Measurements from ENCODE around the gene SIRPA.

SIRPA gene

GRCh38 chr20:1861347-1861976 is 33.7 kb upstream of the SIRPA start:
- H3K4me3 Mint-ChIP-seq = no peak overlapping the region
- H3K9me3 Mint-ChIP-seq = no peaks in the 10 kb centered on the region
- H3K27me3 Mint-ChIP-seq = peaks cover 26 to 48% of the 10 kb centered on the region in 2 donors
- no peak overlapping the region for H3K27ac Mint-ChIP-seq
- H3K4me1 Mint-ChIP-seq = peaks cover 26 to 36% of the 10 kb centered on the region in 2 donors
- DNase-seq (no peak), ATAC-seq (replicated peaks) (no peak)
- H3K36me3 Mint-ChIP-seq = no peaks in the 10 kb centered on the region

DNA sequence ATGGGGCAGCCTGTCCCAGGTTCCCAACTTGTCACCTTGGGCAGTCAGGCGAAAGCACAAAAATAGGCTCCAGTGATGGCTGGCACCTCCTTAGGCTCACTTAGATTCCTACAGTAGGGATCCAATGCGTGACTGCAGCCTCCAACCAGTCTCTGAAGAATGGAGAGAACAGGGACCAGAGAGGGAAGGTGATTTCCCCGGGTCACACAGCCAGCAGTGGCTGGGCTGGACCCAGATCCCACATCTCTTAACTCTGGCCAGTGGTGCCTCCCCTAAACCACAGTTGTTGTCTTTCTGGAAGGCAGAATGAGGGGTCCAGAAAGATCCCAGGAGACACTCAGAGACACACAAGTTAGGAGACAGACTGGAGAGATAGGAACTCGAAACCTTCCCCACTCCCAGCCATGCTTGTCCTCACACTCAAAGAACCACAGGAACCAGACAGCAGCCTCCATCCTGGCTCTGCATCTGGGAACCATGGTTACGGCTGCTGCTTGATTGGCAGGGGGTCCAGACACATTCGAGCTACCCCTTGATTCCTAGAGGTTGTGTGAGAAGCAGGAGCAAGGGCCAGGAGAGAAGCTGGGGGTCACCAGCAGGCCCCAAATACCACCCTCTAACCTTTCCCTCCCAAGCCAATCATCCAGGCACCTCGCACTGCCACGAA is 33.1 kb upstream of the SIRPA start:
- ATAC-seq (replicated peaks) (no peak), DNase-seq (no peak)
- H3K36me3 Mint-ChIP-seq = no peaks in the 10 kb centered on the region
- no peak overlapping the region for H3K27ac Mint-ChIP-seq
- no peaks in the 10 kb centered on the region for H3K9me3 Mint-ChIP-seq
- H3K4me3 Mint-ChIP-seq = no peak overlapping the region
- peaks cover 31 to 54% of the 10 kb centered on the region in 2 donors for H3K27me3 Mint-ChIP-seq
- peaks cover 32 to 41% of the 10 kb centered on the region in 2 donors for H3K4me1 Mint-ChIP-seq

DNA sequence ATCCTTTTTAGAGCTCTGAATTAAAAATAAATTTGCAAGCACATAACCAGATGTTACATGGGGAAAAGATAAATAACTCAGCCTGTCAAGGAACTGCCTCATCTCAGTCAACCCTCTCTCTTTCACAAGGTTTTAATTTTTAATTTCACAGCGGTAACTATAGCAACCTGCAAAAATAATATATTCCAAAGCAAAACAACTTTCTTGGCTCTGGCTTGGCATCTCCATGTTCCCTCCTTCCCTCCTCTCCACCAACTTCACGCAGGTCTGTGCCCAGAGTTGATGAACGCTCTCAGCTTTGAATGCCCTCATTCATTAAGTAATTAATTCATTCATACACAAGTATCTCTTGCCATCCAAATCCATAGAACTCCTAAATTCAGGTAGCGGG is 32.5 kb upstream of the SIRPA start:
- Mint-ChIP-seq H3K4me1 (peaks cover 32 to 41% of the 10 kb centered on the region in 2 donors), H3K36me3 (no peaks in the 10 kb centered on the region), H3K27me3 (peaks cover 31 to 60% of the 10 kb centered on the region in 2 donors), H3K27ac (no peak overlapping the region), H3K9me3 (no peaks in the 10 kb centered on the region), H3K4me3 (no peak overlapping the region)
- DNase-seq (no peak), ATAC-seq (replicated peaks) (no peak)

- Mint-ChIP-seq H3K27me3 (peaks cover 31 to 57% of the 10 kb centered on the region in 2 donors), H3K4me1 (peaks cover 30 to 41% of the 10 kb centered on the region in 2 donors)
Observed at GRCh38 chr20:1863296-1863695, 31.9 kb upstream of the SIRPA start.

GRCh38 chr20:1866834-1867233 is 28.4 kb upstream of the SIRPA start:
- ATAC-seq (replicated peaks) = no peak
- H3K36me3 Mint-ChIP-seq = no peaks in the 10 kb centered on the region
- no peaks in the 10 kb centered on the region for H3K9me3 Mint-ChIP-seq
- no peak overlapping the region for H3K4me3 Mint-ChIP-seq
- no peak for DNase-seq
- H3K4me1 Mint-ChIP-seq = peaks cover 44 to 61% of the 10 kb centered on the region in 2 donors
- H3K27me3 Mint-ChIP-seq = peaks cover 25 to 47% of the 10 kb centered on the region in 2 donors
- H3K27ac Mint-ChIP-seq = no peak overlapping the region

More at GRCh38 chr20:1863296-1863695, 31.9 kb upstream of the SIRPA start:
- Mint-ChIP-seq H3K27ac (no peak overlapping the region), H3K4me3 (no peak overlapping the region), H3K9me3 (no peaks in the 10 kb centered on the region), H3K36me3 (no peaks in the 10 kb centered on the region)
- ATAC-seq (replicated peaks) = peak in 1 of 2 donors; percentile 59
- no peak for DNase-seq

- Mint-ChIP-seq H3K27me3 (peaks cover 25 to 39% of the 10 kb centered on the region in 2 donors), H3K27ac (peak overlapping the region; percentile 57), H3K4me3 (no peak overlapping the region), H3K36me3 (no peaks in the 10 kb centered on the region), H3K9me3 (no peaks in the 10 kb centered on the region), H3K4me1 (peaks cover 51 to 68% of the 10 kb centered on the region in 2 donors)
- DNase-seq = no peak
- no peak for ATAC-seq (replicated peaks)
Observed at GRCh38 chr20:1867495-1868260, 27.5 kb upstream of the SIRPA start.

GRCh38 chr20:1868856-1869255 is 26.4 kb upstream of the SIRPA start:
- Mint-ChIP-seq H3K4me1 (peaks cover 48 to 65% of the 10 kb centered on the region in 2 donors), H3K4me3 (peak overlapping the region; percentile 3 to 29), H3K27ac (peak overlapping the region; percentile 6), H3K27me3 (peaks cover 19 to 30% of the 10 kb centered on the region in 2 donors), H3K36me3 (no peaks in the 10 kb centered on the region), H3K9me3 (no peaks in the 10 kb centered on the region)
- ATAC-seq (replicated peaks) = no peak
- no peak for DNase-seq

DNA sequence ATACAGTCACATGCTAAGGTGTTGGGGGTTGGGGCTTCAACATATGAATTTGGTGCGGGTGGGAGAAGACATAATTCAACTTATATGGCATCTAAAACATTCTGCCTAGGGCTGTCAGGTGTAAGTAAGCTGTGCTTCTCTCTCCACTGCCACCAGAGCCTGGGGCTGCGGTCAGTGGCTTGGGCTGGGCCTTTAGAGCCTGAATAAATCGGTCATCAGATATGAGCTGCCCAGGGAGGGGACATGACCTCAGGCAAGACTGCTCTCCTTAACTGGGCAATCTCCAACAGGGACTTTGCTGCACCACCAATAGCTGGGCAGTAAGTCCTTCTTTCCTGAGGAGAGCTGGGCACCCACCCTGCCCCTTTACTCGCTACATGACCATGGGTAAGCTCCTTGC is 24.9 kb upstream of the SIRPA start:
- DNase-seq (no peak), ATAC-seq (replicated peaks) (no peak)
- Mint-ChIP-seq H3K27me3 (peaks cover 15 to 21% of the 10 kb centered on the region in 2 donors), H3K4me1 (peaks cover 54 to 65% of the 10 kb centered on the region in 2 donors), H3K36me3 (no peaks in the 10 kb centered on the region), H3K9me3 (no peaks in the 10 kb centered on the region), H3K27ac (peak overlapping the region; percentile 11), H3K4me3 (no peak overlapping the region)

GRCh38 chr20:1870792-1871550 is 24.2 kb upstream of the SIRPA start:
- DNase-seq = peak; percentile 72
- Mint-ChIP-seq H3K9me3 (no peaks in the 10 kb centered on the region), H3K27ac (peak overlapping the region; percentile 97), H3K4me1 (peaks cover 55 to 65% of the 10 kb centered on the region in 2 donors), H3K4me3 (peak overlapping the region; percentile 62 to 66), H3K27me3 (peaks cover 13 to 15% of the 10 kb centered on the region in 2 donors), H3K36me3 (no peaks in the 10 kb centered on the region)
- ATAC-seq (replicated peaks) = peak; percentile 68 to 82

DNA sequence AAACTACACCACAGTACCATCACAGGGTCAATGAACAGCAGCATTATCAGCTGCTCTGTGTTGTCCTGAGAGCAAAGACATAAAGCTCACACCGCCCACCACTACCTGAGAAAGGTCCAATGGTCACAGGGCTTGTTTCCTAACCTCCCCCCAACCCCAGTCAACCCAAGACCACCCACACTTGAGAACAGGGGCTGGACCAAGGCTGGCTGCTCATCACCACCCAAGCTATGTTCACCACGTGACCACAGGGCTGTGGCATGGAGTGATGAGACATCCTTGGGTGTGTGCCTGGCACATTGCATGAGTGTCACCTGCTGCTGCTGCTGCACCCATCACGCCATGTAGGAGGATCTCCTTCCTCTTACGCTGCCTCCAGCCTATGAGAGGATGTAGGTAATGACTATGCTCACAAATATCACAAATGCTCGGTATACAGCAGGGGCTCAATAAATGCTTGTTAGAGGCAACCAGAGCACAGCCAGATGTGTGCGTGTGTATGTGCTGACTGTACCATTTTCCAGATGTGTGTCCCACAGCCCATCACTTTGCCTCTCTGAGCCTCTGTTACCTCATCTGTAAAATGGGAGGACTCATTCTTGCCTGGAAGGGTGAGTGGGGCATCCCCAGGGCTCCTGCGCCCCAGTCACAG is 23.3 kb upstream of the SIRPA start:
- Mint-ChIP-seq H3K36me3 (no peaks in the 10 kb centered on the region), H3K4me1 (peaks cover 52 to 59% of the 10 kb centered on the region in 2 donors), H3K9me3 (no peaks in the 10 kb centered on the region), H3K27me3 (peaks cover 6 to 7% of the 10 kb centered on the region in 2 donors), H3K27ac (peak overlapping the region; percentile 97), H3K4me3 (peak overlapping the region; percentile 62 to 66)
- DNase-seq (peak; percentile 83), ATAC-seq (replicated peaks) (peak; percentile 75 to 83)

- peaks cover 49 to 58% of the 10 kb centered on the region in 2 donors for H3K4me1 Mint-ChIP-seq
- ATAC-seq (replicated peaks) (peak; percentile 8 to 24), DNase-seq (no peak)
- H3K36me3 Mint-ChIP-seq = no peaks in the 10 kb centered on the region
- H3K27me3 Mint-ChIP-seq = peaks cover under 1 to 6% of the 10 kb centered on the region in 2 donors
- peak overlapping the region; percentile 97 for H3K27ac Mint-ChIP-seq
- no peaks in the 10 kb centered on the region for H3K9me3 Mint-ChIP-seq
- H3K4me3 Mint-ChIP-seq = no peak overlapping the region
Observed at GRCh38 chr20:1872459-1873097, 22.6 kb upstream of the SIRPA start.

DNA sequence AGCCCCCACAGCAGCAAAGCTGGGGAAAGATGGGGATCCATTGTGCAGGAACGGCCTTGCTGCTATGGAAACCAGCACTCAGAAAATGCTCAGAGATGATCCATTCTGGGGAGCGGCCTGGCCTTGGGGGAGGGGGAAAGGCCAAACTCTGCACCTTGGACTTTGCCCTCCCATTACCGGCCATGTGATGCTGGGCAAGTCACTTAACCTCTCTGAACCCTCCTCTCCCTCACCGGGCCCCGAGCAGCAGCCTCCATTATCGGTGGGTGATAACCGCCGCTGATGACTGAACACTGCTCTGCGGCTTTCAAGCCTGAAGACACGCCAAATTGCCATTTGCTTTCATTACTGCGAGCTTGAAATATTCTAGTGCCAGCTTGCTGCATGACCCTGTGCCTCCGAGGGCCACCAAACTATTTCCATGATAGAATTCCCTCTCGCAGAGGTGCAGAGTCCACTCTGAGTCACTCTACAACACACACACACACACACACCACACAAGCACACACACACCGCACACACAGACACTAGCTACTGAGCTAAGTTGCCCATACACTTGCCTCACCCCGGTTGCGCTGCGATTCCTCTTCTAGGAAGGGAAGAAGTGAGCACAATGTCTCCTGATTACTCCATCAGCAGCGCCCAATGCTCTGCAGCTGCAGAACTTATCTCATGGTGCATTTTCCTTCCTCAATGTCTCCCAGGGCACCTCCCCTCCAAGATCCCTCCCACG is 20.6 kb upstream of the SIRPA start:
- ATAC-seq (replicated peaks) (no peak), DNase-seq (no peak)
- Mint-ChIP-seq H3K27ac (no peak overlapping the region), H3K9me3 (no peaks in the 10 kb centered on the region), H3K27me3 (peaks cover 0 to 6% of the 10 kb centered on the region in 2 donors), H3K4me3 (no peak overlapping the region), H3K4me1 (peaks cover 39 to 45% of the 10 kb centered on the region in 2 donors), H3K36me3 (no peaks in the 10 kb centered on the region)

GRCh38 chr20:1875183-1875554 is 20.0 kb upstream of the SIRPA start:
- H3K9me3 Mint-ChIP-seq = no peaks in the 10 kb centered on the region
- no peak overlapping the region for H3K27ac Mint-ChIP-seq
- no peaks in the 10 kb centered on the region for H3K36me3 Mint-ChIP-seq
- ATAC-seq (replicated peaks) = no peak
- no peak for DNase-seq
- peaks cover 38 to 42% of the 10 kb centered on the region in 2 donors for H3K4me1 Mint-ChIP-seq
- no peak overlapping the region for H3K4me3 Mint-ChIP-seq
- peaks cover 0 to 6% of the 10 kb centered on the region in 2 donors for H3K27me3 Mint-ChIP-seq

Data from stimulated activated naive B cell treated with anti-CD40 and anti-IgM and Interleukin-4, amounts not matched to agents 10 μg/mL and 1 μg/mL and 100 μg/mL, for 72 hours (primary cell).